ENCODE data around the gene NEK1.
"Not testable (repeated sequence)": the region's sequence is repeated elsewhere in the genome, so short reads cannot be mapped to it uniquely, and the experiment has no call there.

The NEK1 gene

DNA sequence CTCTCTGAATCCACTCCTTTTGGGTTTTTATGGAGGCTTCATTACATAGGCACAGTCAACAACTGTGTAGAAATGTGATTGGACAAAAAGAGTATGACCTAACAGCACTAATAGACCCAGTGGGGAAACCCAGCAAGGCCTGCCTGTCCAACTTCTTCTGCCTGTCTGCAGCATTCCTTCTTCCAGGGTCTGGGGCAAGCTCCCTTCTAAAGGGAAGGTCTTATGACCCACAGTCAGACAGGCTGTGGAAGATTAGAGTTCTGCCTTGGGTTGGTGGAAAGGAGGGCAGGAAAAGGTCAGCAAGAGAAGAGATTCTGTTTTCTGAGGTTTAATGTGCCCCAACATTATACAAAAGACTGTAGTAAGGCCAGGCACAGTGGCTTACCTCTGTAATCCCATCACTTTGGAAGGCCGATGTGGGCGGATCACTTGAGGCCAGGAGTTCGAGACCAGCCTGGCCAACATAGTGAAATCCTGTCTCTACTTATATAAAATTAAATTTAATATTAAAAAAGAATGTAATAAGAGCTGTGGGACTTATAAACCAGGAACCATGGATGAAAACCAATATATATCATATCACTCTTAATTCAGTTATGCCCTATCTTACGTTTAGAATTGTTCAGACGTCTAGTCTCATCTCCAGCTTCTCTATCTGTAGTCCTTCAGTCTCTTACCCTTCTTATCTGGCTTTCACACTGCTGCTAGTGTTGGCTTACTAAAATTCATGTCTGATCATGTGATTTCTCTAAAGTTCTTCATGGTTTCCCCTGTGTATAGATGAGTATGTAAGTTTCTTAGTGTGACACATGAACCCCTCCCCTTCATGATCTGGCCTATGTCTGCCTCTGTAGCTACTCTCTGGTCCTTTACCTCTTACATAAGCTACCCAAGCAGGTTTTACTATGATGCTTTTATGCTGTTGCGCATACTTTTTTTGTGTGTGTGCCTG lies 14.2 kb upstream of the NEK1 start:
- FAIRE-seq: no peak

DNA sequence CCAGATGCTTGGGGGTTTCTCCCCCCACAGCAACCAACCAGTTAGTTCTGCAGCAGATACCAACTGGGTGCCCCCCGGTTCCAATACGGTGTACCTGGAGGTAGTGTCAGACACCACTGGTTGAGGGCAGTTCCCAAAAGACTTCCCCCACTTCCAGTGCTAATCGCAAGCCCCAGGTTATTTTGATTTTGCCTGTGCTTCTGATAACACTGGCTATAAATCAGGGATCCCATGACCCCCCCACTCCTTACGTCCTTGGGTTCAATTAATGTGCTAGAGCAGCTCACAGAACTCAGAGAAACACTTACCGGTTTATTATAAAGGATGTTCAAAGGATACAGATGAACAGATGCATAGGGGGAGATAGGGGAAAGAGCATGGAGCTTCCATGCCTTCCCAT lies 13.5 kb upstream of the NEK1 start:
- FAIRE-seq: no peak

DNA sequence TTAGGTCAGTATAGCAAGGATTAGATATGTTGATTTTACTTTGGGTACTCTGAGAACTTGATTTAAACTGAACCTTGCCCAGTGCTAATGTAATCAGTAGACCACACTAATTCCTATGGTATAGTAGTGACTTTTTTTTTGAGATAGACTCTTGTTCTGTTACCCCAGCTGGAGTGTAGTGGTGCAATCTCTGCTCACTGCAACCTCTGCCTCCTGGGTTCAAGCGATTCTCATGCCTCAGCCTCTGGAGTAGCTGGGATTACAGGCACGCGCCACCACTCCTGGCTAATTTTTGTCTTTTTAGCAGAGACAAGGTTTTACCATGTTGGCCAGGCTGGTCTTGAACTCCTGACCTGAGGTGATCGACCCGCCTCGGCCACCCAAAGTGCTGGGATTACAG lies 11.6 kb upstream of the NEK1 start:
- FAIRE-seq: not testable (repeated sequence)

DNA sequence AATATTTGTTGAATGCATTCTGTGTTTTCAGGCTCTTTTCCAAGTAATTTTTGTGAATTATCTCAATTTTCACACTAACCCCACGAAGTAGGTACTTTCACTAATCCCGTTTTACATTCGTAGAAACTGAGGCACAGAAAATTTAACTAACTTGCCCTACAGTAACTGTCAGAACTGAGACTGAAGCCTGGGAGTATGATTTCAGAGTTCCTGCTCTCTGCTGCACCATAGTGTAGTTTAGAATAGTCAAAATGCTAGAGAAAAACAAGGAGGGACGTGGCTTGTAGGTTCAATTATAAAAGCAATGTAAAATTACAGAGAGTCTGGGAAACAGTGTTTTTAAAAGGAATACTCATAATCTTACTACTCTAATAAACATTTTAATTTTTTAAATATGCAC lies 10.2 kb upstream of the NEK1 start:
- no peak for FAIRE-seq

DNA sequence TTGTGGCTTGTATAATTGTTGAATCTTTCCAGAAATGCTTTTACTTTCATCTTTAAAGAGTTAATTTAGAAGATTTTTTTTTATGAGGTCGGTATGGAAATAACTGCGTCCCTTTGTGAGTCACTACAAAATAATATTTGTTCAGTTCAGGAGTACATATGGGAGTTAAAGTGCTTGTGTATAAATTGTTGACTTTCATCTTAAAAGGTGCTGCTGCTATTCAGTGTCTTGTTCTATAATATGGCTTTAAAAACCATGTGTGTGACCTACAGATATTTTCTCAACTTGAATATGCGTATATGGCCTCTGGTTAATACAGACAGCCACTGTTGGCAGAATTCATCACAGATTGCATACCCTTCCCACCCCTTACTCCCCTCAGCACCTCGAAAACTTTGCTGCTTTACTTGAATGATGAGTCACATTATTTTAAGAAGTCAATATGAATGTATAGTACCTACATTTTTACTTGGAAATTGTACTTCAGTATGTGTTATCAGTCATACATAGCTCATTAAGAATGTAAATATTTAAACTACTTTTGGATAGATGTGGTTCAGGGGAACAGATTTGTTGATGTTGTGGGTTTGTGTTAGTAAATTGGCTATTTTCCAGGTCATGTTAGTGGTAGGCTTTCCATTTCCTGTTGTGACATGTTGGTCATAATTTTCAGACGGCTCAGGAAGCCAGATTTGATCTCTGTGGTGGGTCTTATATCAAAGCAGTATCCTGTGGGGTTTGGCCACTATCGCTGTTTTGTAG lies 9.5 kb upstream of the NEK1 start:
- FAIRE-seq: no peak

DNA sequence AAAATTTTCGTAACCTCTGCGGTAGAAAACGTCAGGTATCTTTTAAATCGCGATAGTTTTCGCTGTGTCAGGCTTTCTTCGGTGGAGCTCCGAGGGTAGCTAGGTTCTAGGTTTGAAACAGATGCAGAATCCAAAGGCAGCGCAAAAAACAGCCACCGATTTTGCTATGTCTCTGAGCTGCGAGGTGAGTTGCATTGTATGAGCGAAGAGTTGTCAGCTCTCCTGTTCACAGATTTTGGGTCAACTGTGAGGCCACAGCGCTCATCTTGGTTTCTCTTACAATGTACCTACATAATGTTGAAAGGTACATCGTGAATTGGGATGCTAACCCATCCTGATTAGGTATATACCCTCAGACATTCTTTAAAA lies 8.5 kb upstream of the NEK1 start:
- no peak for FAIRE-seq

DNA sequence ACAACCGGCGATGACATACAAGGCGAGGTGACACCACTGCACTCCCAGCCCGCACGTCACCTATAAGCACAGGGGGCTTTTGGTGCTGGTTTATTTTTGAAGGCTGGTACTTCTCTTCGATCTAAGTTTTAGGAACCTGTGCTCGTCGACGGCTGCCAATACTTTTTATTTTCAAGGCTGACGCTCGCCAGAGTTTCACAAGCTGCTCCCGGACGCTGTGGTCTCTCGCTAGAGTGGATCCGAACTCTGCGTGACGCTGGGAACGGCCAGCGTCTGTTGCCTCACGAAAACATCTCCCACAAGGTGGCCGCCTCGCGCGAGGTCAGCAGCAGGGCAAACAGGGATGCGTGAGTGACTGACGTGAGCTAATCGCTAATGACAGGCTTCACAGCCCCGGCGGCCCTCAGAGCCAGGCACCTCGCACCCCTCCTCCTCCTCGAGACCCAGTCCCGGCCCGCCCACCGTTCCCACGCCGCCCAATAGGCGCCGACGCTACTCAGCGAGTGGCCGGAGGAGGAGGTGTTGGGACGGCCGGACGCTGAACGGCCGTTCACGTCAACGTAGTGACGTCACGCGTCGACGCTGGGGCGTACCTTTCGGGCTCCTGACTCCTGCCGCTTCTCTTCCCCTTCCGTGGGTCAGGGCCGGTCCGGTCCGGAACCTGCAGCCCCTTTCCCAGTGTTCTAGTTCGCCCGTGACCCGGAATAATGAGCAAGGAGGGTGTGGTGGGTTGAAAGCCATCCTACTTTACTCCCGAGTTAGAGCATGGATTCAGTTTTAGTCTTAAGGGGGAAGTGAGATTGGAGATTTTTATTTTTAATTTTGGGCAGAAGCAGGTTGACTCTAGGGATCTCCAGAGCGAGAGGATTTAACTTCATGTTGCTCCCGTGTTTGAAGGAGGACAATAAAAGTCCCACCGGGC lies 7.8 kb upstream of the NEK1 start, which contains the start of gene CLCN3:
CLCN3 (plus strand) TSS at position 621 of the 922 bp plus-strand sequence. CDS start 15,351 bp downstream, outside the sequence.
- peak; percentile 68 for FAIRE-seq

DNA sequence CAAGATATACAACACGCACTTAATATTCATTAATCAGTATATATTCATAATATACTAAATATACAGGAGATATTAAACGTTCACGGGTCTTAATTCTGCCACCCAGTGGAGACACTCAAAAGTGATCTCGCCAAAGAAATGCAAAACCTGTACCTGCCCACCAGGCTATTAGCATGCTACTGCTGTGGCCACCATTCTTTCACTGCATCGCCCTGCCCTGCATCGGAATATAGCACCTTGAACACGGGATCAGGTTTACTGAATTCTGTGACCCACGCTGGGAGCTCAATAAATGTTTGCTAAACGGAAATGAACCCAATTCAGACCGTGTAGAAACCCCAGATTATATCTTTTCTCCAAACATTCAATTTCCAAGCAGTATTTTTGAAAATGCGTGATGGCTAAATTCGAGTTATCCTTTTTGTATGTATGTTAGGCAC lies 7.2 kb upstream of the NEK1 start:
- no peak for FAIRE-seq

DNA sequence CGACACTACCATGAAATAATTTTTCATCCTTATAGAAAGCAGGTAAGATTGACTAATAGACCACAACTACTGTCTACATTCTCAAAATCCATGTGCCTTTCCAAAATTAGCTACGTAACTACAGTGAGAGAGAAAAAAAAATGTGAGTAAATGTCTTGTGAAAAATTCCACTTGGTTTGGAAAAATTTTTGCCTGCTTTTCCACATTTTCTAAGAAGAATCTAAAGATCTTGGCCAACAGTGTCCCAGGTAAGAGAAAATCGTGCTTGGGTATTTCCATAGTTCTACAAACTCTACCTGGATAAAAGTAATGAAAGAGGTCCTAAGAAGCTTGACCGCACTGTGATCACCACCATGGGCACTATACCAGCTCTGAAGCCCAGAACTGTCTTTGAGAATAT lies 6.6 kb upstream of the NEK1 start:
- FAIRE-seq: no peak

DNA sequence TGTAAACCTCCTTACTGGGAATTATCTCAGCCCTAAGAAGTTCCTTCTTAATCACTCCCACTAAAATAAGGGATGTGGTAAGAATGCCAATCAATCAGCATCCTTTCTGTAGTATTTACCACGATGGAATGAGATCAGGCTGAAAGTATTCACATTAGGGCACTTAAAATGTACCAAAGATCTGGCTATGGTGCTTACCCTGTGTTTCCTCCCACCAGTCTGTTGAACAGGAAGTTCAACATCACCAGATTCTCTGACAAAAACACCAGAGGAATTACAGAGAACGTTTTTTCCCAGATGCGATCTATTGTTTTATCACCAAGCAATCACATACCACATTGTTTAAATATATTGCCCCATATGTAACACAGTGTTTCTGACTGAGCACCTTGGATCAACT lies 5.9 kb upstream of the NEK1 start:
- no peak for FAIRE-seq

DNA sequence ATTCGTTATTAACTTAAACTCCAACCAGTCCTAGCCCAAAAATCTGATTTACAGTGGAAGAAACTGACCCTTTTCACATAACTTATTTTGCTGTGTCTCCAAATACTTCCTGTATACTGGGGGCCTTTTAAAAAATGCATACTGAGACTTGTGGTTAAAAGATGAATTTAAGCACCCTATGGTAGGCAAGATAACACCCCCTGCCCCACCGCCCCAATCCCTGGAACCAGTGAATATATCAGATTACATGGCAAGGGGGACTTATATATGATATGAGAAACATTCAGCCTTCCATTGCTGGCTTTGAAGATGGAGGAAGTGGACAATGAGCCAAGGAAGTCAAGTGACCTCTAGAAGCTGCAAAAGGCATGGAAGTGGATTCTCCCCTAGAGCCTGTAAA lies 4.9 kb upstream of the NEK1 start:
- FAIRE-seq: no peak

DNA sequence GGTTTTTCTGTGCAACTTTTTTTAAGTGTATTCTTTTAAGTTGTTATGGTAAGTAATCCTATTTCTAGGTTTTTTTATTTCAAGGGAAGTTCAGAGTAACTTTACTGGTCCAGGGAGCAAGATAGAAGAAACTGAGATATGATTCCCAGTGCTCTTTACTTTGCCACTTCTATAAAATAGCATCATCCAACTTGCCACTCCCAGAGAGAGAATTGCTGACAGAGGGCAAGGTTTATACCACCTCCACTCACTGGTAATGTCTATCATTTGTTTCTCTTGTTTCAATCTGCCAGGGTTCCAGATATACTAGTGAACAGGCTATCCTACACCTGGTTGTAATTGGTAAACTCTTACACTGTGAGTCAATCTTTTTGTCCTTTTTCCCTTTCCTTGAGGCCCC lies 4.5 kb upstream of the NEK1 start:
- FAIRE-seq: no peak

DNA sequence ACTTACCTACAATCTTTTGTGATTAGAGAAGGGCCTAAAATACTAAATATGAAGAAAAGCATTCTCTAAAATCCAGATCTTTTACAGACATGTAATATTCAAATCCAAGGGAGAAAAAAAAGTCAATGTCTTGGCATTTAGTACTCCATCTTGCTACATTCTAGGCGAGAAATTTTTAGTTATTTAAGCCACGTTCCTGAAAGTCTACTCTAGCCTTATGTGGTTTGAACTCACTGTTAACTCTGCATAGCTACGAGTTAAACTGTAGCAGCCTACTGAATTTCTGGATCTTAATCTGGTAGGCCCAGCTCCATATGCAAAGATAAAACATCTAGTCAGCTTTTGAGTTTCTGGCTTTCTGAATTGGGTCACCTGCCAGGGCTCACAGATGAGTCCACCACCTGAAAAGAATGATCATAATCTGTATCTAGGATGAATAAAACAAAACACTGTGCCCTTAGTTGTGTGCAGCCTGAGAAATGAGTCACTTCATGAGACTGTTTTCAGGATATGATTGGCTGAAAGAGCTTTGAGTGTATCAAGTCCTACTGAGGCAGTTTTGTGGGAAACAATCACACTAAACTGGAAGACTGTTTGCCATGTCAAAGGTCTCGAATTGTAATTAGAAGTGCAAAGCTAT lies 3.2 kb upstream of the NEK1 start:
- FAIRE-seq: no peak

DNA sequence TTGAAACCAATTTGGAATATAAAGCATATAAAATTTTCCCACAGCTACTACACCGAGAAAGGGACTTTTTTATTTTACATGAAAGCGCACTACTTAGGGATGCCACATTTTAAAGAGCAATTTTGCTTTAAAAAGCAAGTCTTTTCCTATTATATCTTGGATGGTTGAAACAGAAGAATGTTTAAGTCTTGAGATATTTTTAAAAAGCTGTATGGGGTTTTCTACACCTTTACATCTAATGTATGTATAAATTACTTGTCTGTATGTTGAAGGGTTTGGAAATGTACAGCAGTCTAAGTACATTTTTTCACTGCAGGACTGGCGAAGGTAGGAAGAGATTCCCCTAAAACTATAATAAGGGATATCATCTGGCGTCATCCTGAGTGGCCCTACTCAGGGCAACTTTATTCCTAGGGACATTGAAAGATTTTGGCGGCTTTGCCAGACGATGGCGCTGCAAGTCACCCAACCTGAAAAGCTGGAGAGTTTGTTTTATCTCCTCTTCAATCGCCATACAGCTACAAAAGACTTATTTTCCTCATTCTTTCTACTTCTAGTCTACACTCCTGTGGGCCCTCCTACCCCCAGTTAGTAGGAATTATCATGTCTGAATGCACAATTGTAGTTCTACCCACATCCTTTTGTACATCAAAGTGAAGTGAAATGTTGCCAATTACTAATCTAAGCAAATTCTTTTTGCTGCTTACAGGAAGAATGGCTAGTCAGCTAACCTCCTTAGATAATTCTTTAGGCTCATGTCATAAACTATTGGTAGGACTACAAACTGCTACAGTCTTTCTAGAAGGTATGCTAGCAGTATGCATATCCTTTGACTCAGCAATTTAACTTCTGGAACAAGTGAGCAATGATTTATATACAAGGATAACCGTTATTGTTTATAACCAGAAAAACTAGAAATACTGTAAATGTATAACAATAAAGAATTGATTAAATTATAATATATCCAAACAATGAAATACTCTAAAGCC lies 782 bp upstream of the NEK1 start:
- peak; percentile 51 for FAIRE-seq

DNA sequence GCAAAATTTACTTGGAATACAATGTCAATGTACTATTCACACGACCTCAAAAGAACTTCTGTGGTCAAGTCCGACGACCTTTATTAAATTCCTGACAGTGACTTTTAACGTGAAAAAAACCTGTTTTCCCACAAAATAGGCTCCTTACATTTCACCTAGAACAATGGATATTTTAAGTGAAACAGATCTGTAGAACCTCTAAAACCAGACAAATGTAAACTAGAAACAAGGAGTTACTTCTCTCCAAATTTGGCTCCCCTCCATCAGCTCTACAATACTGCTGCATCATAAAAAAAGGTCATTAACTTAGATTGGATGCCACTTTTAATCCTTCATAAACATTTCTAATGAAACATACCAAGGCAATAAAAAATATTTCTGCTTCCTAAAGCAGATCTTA lies 1.2 kb downstream of the NEK1 start:
- FAIRE-seq: no peak

DNA sequence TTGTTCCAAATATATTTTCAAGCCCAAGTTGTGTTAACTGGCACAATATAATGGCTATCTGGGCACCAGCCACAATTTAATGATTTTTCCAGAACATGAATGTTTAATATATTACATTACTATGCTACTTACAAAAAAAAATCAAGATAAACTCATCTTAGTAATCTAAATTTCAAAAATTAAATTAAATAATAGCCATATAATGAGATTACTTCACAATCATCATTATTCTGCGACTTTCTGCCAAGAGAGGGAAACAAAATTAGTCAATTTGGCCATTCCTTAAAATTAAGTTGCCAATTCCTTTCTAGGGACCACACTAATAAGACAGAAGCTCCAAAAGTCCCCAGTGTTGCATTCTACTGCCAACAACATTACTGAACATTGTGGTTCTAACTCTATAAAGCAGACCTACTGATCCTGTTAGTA lies 7.5 kb downstream of the NEK1 start:
- FAIRE-seq: no peak

DNA sequence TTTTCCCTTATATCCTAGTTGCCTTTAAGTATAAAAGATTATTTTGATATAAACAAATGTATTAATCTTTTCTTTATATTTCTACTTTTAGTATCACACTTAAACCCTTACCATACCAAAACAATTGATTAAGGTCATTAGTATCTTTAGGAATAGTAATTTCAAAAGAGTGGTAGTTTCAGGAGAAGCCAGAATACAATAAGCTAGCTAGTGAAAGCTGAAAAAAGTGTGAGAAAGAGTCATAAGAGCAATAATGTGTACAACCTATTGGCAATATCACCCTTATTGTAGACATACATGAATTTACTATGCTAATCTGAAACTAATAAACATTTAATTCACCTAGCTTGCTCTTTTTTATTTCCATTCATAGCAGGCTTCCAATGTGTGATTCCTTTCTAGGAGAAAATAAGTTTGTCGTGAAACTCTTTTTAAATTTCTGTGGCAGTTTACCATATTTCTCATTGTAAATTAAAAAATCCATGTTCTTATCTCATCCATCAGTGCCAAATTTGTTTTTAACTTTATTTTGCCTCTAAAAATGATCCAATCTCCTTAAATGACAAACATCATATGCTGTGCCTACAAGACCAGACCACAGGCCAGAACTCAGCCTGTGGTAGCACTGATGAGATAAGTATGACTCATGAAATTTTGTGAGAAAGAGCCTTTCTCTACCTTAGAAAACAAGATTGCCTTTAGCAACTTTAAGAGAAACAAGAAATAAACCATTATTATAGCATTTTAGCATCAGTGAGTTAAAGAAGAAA lies 8.1 kb downstream of the NEK1 start:
- FAIRE-seq: no peak

DNA sequence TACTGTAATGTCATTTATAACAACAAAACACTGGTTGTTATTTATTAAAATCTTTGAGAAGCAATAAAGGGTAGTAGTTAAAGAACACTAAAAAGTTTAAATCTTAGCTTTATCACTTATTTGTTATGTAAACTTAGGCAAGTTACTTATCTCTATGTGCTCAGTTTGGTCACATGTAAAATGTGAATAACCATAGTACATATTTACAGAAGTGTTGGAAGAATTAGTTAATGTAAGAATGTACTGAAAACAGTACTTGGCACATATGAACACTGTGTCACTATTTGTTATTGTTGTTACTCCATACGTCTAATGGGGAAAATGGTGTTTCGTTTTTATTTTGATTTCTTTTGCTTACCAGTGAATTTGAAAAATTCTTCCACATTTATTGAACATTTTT lies 9.1 kb downstream of the NEK1 start:
- FAIRE-seq: no peak

DNA sequence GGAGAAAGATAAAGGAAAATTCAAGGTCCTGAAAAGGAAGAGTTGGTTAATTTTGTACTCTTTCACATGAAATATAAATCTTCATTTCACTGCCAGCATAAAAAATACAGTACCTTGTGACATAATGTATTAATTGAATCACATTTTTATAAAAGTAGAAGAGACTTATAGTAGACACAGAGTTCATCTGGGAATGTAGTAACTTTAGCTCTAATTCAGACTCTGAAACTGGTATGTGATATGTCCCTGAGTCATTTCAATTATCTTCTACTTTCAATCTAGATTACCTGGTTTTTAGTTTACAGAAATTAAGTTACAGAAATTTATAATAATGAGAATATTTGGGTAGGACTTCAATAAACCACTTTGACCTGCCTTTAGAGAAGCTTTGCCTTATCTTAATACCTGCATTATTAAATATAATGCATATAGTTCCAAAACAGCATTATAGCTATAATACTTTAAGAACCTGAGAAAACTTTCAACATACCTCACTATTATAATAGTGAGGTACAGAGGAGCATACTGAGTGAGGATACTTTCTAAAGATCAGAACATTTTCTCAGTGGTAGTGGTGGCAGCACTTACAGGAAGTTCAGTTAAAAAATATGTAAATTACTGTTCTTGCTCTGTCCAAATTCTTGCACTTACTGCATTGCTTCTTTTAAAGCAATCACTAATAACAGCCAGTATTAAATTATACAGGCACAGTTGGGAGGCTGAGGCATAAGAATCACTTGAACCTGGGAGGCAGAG lies 11.2 kb downstream of the NEK1 start:
- FAIRE-seq: no peak

All from TTC549 (cell line).